A549 (cell line): Measurements from ENCODE around the gene SBF1.

Experiments
- CTCF ChIP-seq: fragments of >200 bp; sonication (Bioruptor Twin); formaldehyde crosslinking; IDR thresholded peaks from 3 replicates; pipeline ENCODE4 v1.5.1; 2016
- EP300 ChIP-seq, 2 experiments: fragments of >200 bp; sonication (Bioruptor Twin); formaldehyde crosslinking; IDR thresholded peaks; 2 replicates in 1 of 2; 3 replicates in 1 of 2; pipeline ENCODE4 v1.6.1; 2016 to 2017
- HMGXB4 ChIP-seq: fragments of 250-450 bp; sonication (Bioruptor Pico); IDR thresholded peaks from 2 replicates; pipeline ENCODE4 v1.5.0; 2021; ENCODE audit warnings: mild to moderate bottlenecking, moderate library complexity, borderline replicate concordance
- MAX ChIP-seq: IDR thresholded peaks from 2 replicates; pipeline ENCODE4 v1.6.1; 2012
- NR3C1 ChIP-seq: fragments of >200 bp; sonication (Bioruptor Twin); formaldehyde crosslinking; IDR thresholded peaks from 3 replicates; pipeline ENCODE4 v1.6.1; 2017
- POLR2A ChIP-seq: IDR thresholded peaks from 2 replicates; pipeline ENCODE4 v1.6.1; 2012; ENCODE audit warnings: mild to moderate bottlenecking, low read length
- USF2 ChIP-seq: fragments of 450-650 bp; IDR thresholded peaks from 2 replicates; pipeline ENCODE4 v1.6.1; 2014; ENCODE audit warnings: antibody characterized with exemption
- ZSCAN20 ChIP-seq: fragments of 250-450 bp; sonication (Bioruptor Pico); IDR thresholded peaks from 2 replicates; pipeline ENCODE4 v1.8.0; 2022; ENCODE audit warnings: mild to moderate bottlenecking, moderate library complexity

- TF ChIP-seq POLR2A, result no peak
- no peak for TF ChIP-seq EP300 (IDR thresholded peaks at IDR 0.05)
- no peak for TF ChIP-seq USF2
- TF ChIP-seq CTCF, result no peak
- TF ChIP-seq MAX, result no peak
- TF ChIP-seq ZSCAN20 (CRISPR knock-in tag), result no peak
- no peak for TF ChIP-seq NR3C1
- TF ChIP-seq HMGXB4 (CRISPR knock-in tag), result no peak
Measured at GRCh38 chr22:50446708-50447575, 27.9 kb downstream of the SBF1 start.
